WTC11 (cell line): ENCODE results near the gene PARD3B. TPM values are rescaled to one million over a fixed set of nuclear protein-coding genes. Genes with fewer than 3 reads are reported as not detected.

Experiments used
- ATAC-seq: fragments of 200-7000 bp; cut with Tn5 transposase; 2 replicates; pipeline ENCODE4 v1.10.0; 2021; ENCODE audit warnings: mild to moderate bottlenecking, moderate library complexity
- CTCF ChIA-PET: fragments of 300-600 bp; sonication (Branson Sonifier 250); formaldehyde crosslinking; loops from one replicate; lab custom pipeline; 2021; ENCODE audit warnings: antibody characterized with exemption; lab: Charles Lee
- POLR2A ChIA-PET: fragments of 350-600 bp; sonication (Branson Sonifier 250); formaldehyde crosslinking; loops from one replicate; lab custom pipeline; 2021; ENCODE audit warnings: antibody characterized with exemption; lab: Charles Lee
- DNase-seq: peaks from one replicate; pipeline ENCODE4 v3.0.0; 2021; ENCODE audit warnings: low spot score
- H3K27ac Mint-ChIP-seq: 2 replicates; pipeline ENCODE4 v1.8.0; 2021; ENCODE audit warnings: mixed read lengths
- H3K27me3 Mint-ChIP-seq: 2 replicates; pipeline ENCODE4 v1.8.0; 2021; ENCODE audit warnings: low read depth, mild to moderate bottlenecking, moderate library complexity, mixed read lengths
- H3K36me3 Mint-ChIP-seq: 2 replicates; pipeline ENCODE4 v1.8.0; 2021; ENCODE audit warnings: mixed read lengths
- H3K4me1 Mint-ChIP-seq: 2 replicates; pipeline ENCODE4 v1.8.0; 2022; ENCODE audit warnings: mixed read lengths
- H3K4me3 Mint-ChIP-seq: 2 replicates; pipeline ENCODE4 v1.8.0; 2021; ENCODE audit warnings: mild to moderate bottlenecking, moderate library complexity, mixed read lengths
- H3K9me3 Mint-ChIP-seq: 2 replicates; pipeline ENCODE4 v1.8.0; 2021; ENCODE audit warnings: mixed read lengths
- AR ChIP-seq: fragments of 250-450 bp; sonication (Bioruptor Pico); IDR thresholded peaks from 2 replicates; pipeline ENCODE4 v1.9.0; 2021; ENCODE audit warnings: mild to moderate bottlenecking
- ATF2 ChIP-seq: sonication (generic); formaldehyde crosslinking; IDR thresholded peaks from 2 replicates; pipeline ENCODE4 v1.8.1; 2022; ENCODE audit warnings: low read depth, missing genetic modification reagents, borderline replicate concordance
- CDX4 ChIP-seq: fragments of 250-450 bp; sonication (Bioruptor Pico); IDR thresholded peaks from 2 replicates; pipeline ENCODE4 v1.9.0; 2021; ENCODE audit warnings: moderate library complexity, mild to moderate bottlenecking, inconsistent platforms, borderline replicate concordance
- CREM ChIP-seq: sonication (generic); formaldehyde crosslinking; IDR thresholded peaks from 2 replicates; pipeline ENCODE4 v1.8.1; 2022; ENCODE audit warnings: mild to moderate bottlenecking, missing genetic modification reagents, moderate library complexity
- E2F5 ChIP-seq: sonication (generic); formaldehyde crosslinking; IDR thresholded peaks from 2 replicates; pipeline ENCODE4 v1.8.1; 2022; ENCODE audit warnings: mild to moderate bottlenecking, moderate library complexity, missing genetic modification reagents
- ERG ChIP-seq: fragments of 250-450 bp; sonication (Bioruptor Pico); IDR thresholded peaks from 2 replicates; pipeline ENCODE4 v1.8.0; 2021; ENCODE audit warnings: mild to moderate bottlenecking
- FOXP1 ChIP-seq: sonication (generic); formaldehyde crosslinking; IDR thresholded peaks from 2 replicates; pipeline ENCODE4 v1.8.0; 2022; ENCODE audit warnings: missing genetic modification reagents, mild to moderate bottlenecking, moderate library complexity, borderline replicate concordance
- IRF1 ChIP-seq: sonication (generic); formaldehyde crosslinking; IDR thresholded peaks from 2 replicates; pipeline ENCODE4 v1.8.0; 2023; ENCODE audit warnings: missing genetic modification reagents
- MAX ChIP-seq: sonication (generic); formaldehyde crosslinking; IDR thresholded peaks from 2 replicates; pipeline ENCODE4 v1.8.0; 2022; ENCODE audit warnings: mild to moderate bottlenecking, missing genetic modification reagents
- MYBL2 ChIP-seq: sonication (generic); formaldehyde crosslinking; IDR thresholded peaks from 2 replicates; pipeline ENCODE4 v1.8.1; 2023; ENCODE audit warnings: mild to moderate bottlenecking, moderate library complexity, missing genetic modification reagents
- NFATC4 ChIP-seq: fragments of 250-450 bp; sonication (Bioruptor Pico); IDR thresholded peaks from 2 replicates; pipeline ENCODE4 v1.9.0; 2021; ENCODE audit warnings: mild to moderate bottlenecking
- NR1H2 ChIP-seq: sonication (generic); formaldehyde crosslinking; IDR thresholded peaks from 2 replicates; pipeline ENCODE4 v1.9.0; 2021; ENCODE audit warnings: mild to moderate bottlenecking, moderate library complexity, missing genetic modification reagents
- PRRX2 ChIP-seq: fragments of 250-450 bp; sonication (Bioruptor Pico); IDR thresholded peaks from 2 replicates; pipeline ENCODE4 v1.8.0; 2021; ENCODE audit warnings: mild to moderate bottlenecking
- ZBTB43 ChIP-seq: sonication (generic); formaldehyde crosslinking; IDR thresholded peaks from 2 replicates; pipeline ENCODE4 v1.8.1; 2023; ENCODE audit warnings: mild to moderate bottlenecking, missing genetic modification reagents
- ZNF281 ChIP-seq: sonication (generic); formaldehyde crosslinking; IDR thresholded peaks from 2 replicates; pipeline ENCODE4 v1.8.0; 2023; ENCODE audit warnings: mild to moderate bottlenecking, missing genetic modification reagents
- ZNF317 ChIP-seq: sonication (generic); formaldehyde crosslinking; IDR thresholded peaks from 2 replicates; pipeline ENCODE4 v1.8.1; 2023; ENCODE audit warnings: low read depth, mild to moderate bottlenecking, moderate library complexity, missing genetic modification reagents, borderline replicate concordance
- total RNA-seq: library from RNA; stranded (reverse); gene quantifications from 3 replicates; pipeline ENCODE4 v1.2.3, GENCODE V29; 2021

PARD3B gene
- total RNA-seq, 1 experiment from 2014 or later = 5.6 TPM

GRCh38 chr2:204715361-204715760 is 170.1 kb downstream of the PARD3B start:
- no peaks in the 10 kb centered on the region for H3K36me3 Mint-ChIP-seq
- no peak for DNase-seq
- no peak overlapping the region for H3K4me3 Mint-ChIP-seq
- H3K27ac Mint-ChIP-seq = no peak overlapping the region
- ChIA-PET CTCF (no interaction called here), POLR2A (no interaction called here)
- ATAC-seq = no peak
- no peaks in the 10 kb centered on the region for H3K27me3 Mint-ChIP-seq
- no peaks in the 10 kb centered on the region; the same call in 1 of the 2 replicates for H3K4me1 Mint-ChIP-seq
- no peak for TF ChIP-seq E2F5 (CRISPR knock-in tag)
- no peak for TF ChIP-seq ZNF281 (CRISPR knock-in tag)
- TF ChIP-seq NR1H2 (CRISPR knock-in tag) = no peak
- no peak for TF ChIP-seq IRF1 (CRISPR knock-in tag)
- no peak for TF ChIP-seq ATF2 (CRISPR knock-in tag)
- TF ChIP-seq, all 79 proteins: peak for 0
- peaks cover 3% of the 10 kb centered on the region; the same call in 1 of the 2 replicates for H3K9me3 Mint-ChIP-seq

GRCh38 chr2:204717591-204717990 is 172.3 kb downstream of the PARD3B start:
- peaks cover 3% of the 10 kb centered on the region; the same call in 1 of the 2 replicates for H3K9me3 Mint-ChIP-seq
- no peak overlapping the region for H3K4me3 Mint-ChIP-seq
- no peak overlapping the region for H3K27ac Mint-ChIP-seq
- H3K4me1 Mint-ChIP-seq = no peaks in the 10 kb centered on the region; the same call in 1 of the 2 replicates
- no peaks in the 10 kb centered on the region for H3K36me3 Mint-ChIP-seq
- DNase-seq (no peak), ATAC-seq (no peak)
- ChIA-PET POLR2A (no interaction called here), CTCF (no interaction called here)
- no peaks in the 10 kb centered on the region for H3K27me3 Mint-ChIP-seq
- TF ChIP-seq AR (CRISPR knock-in tag) (no peak), NFATC4 (no peak), PRRX2 (CRISPR knock-in tag) (no peak), ZNF317 (no peak), ZBTB43 (CRISPR knock-in tag) (no peak), ATF2 (CRISPR knock-in tag) (no peak), FOXP1 (no peak), CREM (CRISPR knock-in tag) (no peak), MYBL2 (CRISPR knock-in tag) (no peak), ERG (CRISPR knock-in tag) (no peak), CDX4 (CRISPR knock-in tag) (no peak), MAX (CRISPR knock-in tag) (no peak)
